Liver (tissue), 9 donors: ENCODE data around the gene JDP2. TPM values are rescaled to one million over a fixed set of nuclear protein-coding genes. Genes with fewer than 3 reads are reported as not detected.

ENCODE experiments used
- DNase-seq: peaks from one replicate; pipeline ENCODE4 v3.0.0-alpha.2; 2017; ENCODE audit warnings: low spot score
- H3K27ac ChIP-seq, 2 donors: one replicate each; pipeline ENCODE4 v1.7.0; 2013; ENCODE audit warnings: inconsistent platforms in 2 of 2, low read length in 2 of 2, control low read depth in 1 of 2, low read depth in 1 of 2, mild to moderate bottlenecking in 1 of 2
- H3K27me3 ChIP-seq, 4 donors: one replicate each; pipeline versions ENCODE4 v1.6.1 to v1.7.0; 2013; ENCODE audit warnings: low read length in 3 of 4, inconsistent platforms in 1 of 4, mild to moderate bottlenecking in 1 of 4, moderate library complexity in 1 of 4; ENCODE audit not compliant: control insufficient read depth in 4 of 4, insufficient read depth in 4 of 4
- H3K36me3 ChIP-seq, 4 donors: one replicate each; pipeline versions ENCODE4 v1.6.1 to v1.7.0; 2013; ENCODE audit warnings: low read length in 3 of 4, mild to moderate bottlenecking in 3 of 4, low read depth in 1 of 4, moderate library complexity in 1 of 4; ENCODE audit not compliant: control insufficient read depth in 4 of 4, insufficient read depth in 3 of 4
- H3K4me1 ChIP-seq, 4 donors: one replicate each; pipeline versions ENCODE4 v1.6.1 to v1.7.0; 2013; ENCODE audit warnings: low read length in 3 of 4, mild to moderate bottlenecking in 3 of 4, moderate library complexity in 1 of 4; ENCODE audit not compliant: control insufficient read depth in 4 of 4, insufficient read depth in 4 of 4
- H3K4me3 ChIP-seq, 3 donors: one replicate each; pipeline versions ENCODE4 v1.6.1 to v1.7.0; 2013; ENCODE audit warnings: low read length in 3 of 3, control low read depth in 1 of 3, low read depth in 1 of 3, mild to moderate bottlenecking in 1 of 3
- H3K9ac ChIP-seq, 2 donors: one replicate each; pipeline ENCODE4 v1.7.0; 2013; ENCODE audit warnings: low read length in 2 of 2, mild to moderate bottlenecking in 2 of 2, moderate library complexity in 2 of 2, control low read depth in 1 of 2, low read depth in 1 of 2
- H3K9me3 ChIP-seq, 4 donors: one replicate each; pipeline versions ENCODE4 v1.6.1 to v1.7.0; 2013; ENCODE audit warnings: low read length in 3 of 4; ENCODE audit not compliant: control insufficient read depth in 4 of 4
- ATF3 ChIP-seq: IDR thresholded peaks from 2 replicates; pipeline ENCODE4 v1.6.1; 2016; ENCODE audit warnings: antibody characterized with exemption
- CTCF ChIP-seq: fragments of 150-350 bp; IDR thresholded peaks from 2 replicates; pipeline ENCODE4 v1.5.1; 2017; ENCODE audit warnings: improper control_type of control experiment, low read depth, low read length; ENCODE audit not compliant: missing input control
- FOXA1 ChIP-seq: IDR thresholded peaks from 2 replicates; pipeline ENCODE4 v1.6.1; 2016; ENCODE audit warnings: antibody characterized with exemption
- FOXA2 ChIP-seq: IDR thresholded peaks from 2 replicates; pipeline ENCODE4 v1.6.1; 2016; ENCODE audit warnings: antibody characterized with exemption
- HNF4A ChIP-seq, 2 donors: conservative IDR thresholded peaks; 2 replicates each; pipeline ENCODE4 v1.6.1; 2016; ENCODE audit warnings: antibody characterized with exemption in 2 of 2, mild to moderate bottlenecking in 2 of 2
- HNF4G ChIP-seq: IDR thresholded peaks from 2 replicates; pipeline ENCODE4 v1.6.1; 2016; ENCODE audit warnings: antibody characterized with exemption
- JUND ChIP-seq, 2 donors: IDR thresholded peaks; 2 replicates each; pipeline ENCODE4 v1.6.1; 2016; ENCODE audit warnings: antibody characterized with exemption in 2 of 2
- MAX ChIP-seq: IDR thresholded peaks from 2 replicates; pipeline ENCODE4 v1.6.1; 2016; ENCODE audit warnings: antibody characterized with exemption
- NR2F2 ChIP-seq: IDR thresholded peaks from 2 replicates; pipeline ENCODE4 v1.6.1; 2016; ENCODE audit warnings: antibody characterized with exemption
- RAD21 ChIP-seq, 2 donors: IDR thresholded peaks; 2 replicates each; pipeline ENCODE4 v1.6.1; 2016; ENCODE audit warnings: antibody characterized with exemption in 2 of 2, mild to moderate bottlenecking in 2 of 2
- RXRA ChIP-seq, 2 donors: IDR thresholded peaks; 2 replicates each; pipeline ENCODE4 v1.6.1; 2017 to 2018; ENCODE audit warnings: antibody characterized with exemption in 2 of 2, mild to moderate bottlenecking in 1 of 2
- SP1 ChIP-seq: IDR thresholded peaks from 2 replicates; pipeline ENCODE4 v1.6.1; 2018; ENCODE audit warnings: antibody characterized with exemption, mild to moderate bottlenecking
- TAF1 ChIP-seq: conservative IDR thresholded peaks from 2 replicates; pipeline ENCODE4 v1.6.1; 2016; ENCODE audit warnings: antibody characterized with exemption, mild to moderate bottlenecking
- YY1 ChIP-seq: IDR thresholded peaks from 2 replicates; pipeline ENCODE4 v1.6.1; 2016; ENCODE audit warnings: antibody characterized with exemption, mild to moderate bottlenecking
- WGBS: extraction: QIAGEN DNeasy Blood & Tissue Kit; methylation state at CpG from one replicate; pipeline ENCODE4 v1.1.7; 2013; 5-methylcytosine and 5-hydroxymethylcytosine counted together
- polyA plus RNA-seq, 2 donors: library from polyadenylated mRNA; stranded (reverse) in 1 of 2; unstranded in 1 of 2; fragments of 200-250 nt in 1 of 2; fragments of >200 nt in 1 of 2; fragmentation: Nextera tagmentation in 1 of 2; extraction: Ambion mirVana in 1 of 2; gene quantifications; one replicate each; pipeline versions ENCODE4 v1.2.1 to v1.2.3, GENCODE V29; 2013 to 2015
- total RNA-seq, 2 donors: library from RNA; depleted of rRNA; stranded (reverse); fragments of >200 nt; gene quantifications; one replicate each; pipeline ENCODE4 v1.2.3, GENCODE V29; 2014
- donor health status: healthy.
- donor health status: healthy.
- donor health status: healthy.
- donor health status: healthy.
- donor health status: healthy.

JDP2 gene
- total and polyA plus RNA-seq, 4 donors = 2.4 to 14.6 (median 8.7) TPM

- Histone ChIP-seq H3K9ac (no peak overlapping the region), H3K27me3 (no peaks in the 10 kb centered on the region), H3K27ac (no peak overlapping the region), H3K4me1 (no peaks in the 10 kb centered on the region), H3K9me3 (no peaks in the 10 kb centered on the region), H3K36me3 (peaks cover 0 to 3% (median under 1%) of the 10 kb centered on the region in 4 donors), H3K4me3 (no peak overlapping the region)
- 96% methylated on average over 5 of the region's 5 CpGs for WGBS
- DNase-seq = no peak
- TF ChIP-seq ATF3 (no peak), MAX (no peak), FOXA1 (no peak), RXRA (IDR thresholded peaks at IDR 0.05) (no peak)
These were observed 50.1 kb downstream of the JDP2 start for GRCh38 chr14:75477881-75478280.

GRCh38 chr14:75479770-75480600 is 52.2 kb downstream of the JDP2 start:
- no peak for DNase-seq
- H3K9me3 ChIP-seq = no peaks in the 10 kb centered on the region
- H3K9ac ChIP-seq = no peak overlapping the region
- H3K4me3 ChIP-seq = no peak overlapping the region
- TF ChIP-seq MAX (no peak), CTCF (no peak), JUND (IDR thresholded peaks at IDR 0.05) (no peak), FOXA2 (no peak), YY1 (no peak), SP1 (no peak), HNF4G (no peak), TAF1 (no peak), FOXA1 (no peak)
- 70% methylated on average over 11 of the region's 11 CpGs for whole genome bisulfite sequencing
- no peaks in the 10 kb centered on the region for H3K27me3 ChIP-seq
- H3K27ac ChIP-seq = no peak overlapping the region
- peaks cover 0 to 2% (median 0%) of the 10 kb centered on the region in 4 donors for H3K36me3 ChIP-seq
- peaks cover 0 to 5% (median 3%) of the 10 kb centered on the region in 4 donors for H3K4me1 ChIP-seq

GRCh38 chr14:75482366-75482765 is 54.5 kb downstream of the JDP2 start:
- Histone ChIP-seq H3K27me3 (no peaks in the 10 kb centered on the region), H3K27ac (no peak overlapping the region), H3K4me1 (peaks cover 0 to 6% (median 4%) of the 10 kb centered on the region in 4 donors), H3K9ac (no peak overlapping the region), H3K36me3 (no peaks in the 10 kb centered on the region), H3K4me3 (no peak overlapping the region), H3K9me3 (no peaks in the 10 kb centered on the region)
- 96% methylated on average over 4 of the region's 4 CpGs for WGBS
- no peak for DNase-seq
- TF ChIP-seq RAD21 (IDR thresholded peaks at IDR 0.05) = no peak
- TF ChIP-seq RXRA (IDR thresholded peaks at IDR 0.05) = no peak
- TF ChIP-seq NR2F2 = no peak
- TF ChIP-seq HNF4A (conservative IDR thresholded peaks at IDR 0.05) = no peak
- no peak for TF ChIP-seq FOXA1
